H1 (cell line): ENCODE data around the gene DIDO1. TPM values are rescaled to one million over a fixed set of nuclear protein-coding genes. Genes with fewer than 3 reads are reported as not detected.

Source experiments
- BCL11A ChIP-seq, 2 experiments: IDR thresholded peaks; one replicate each; pipeline ENCODE4 v1.6.1; 2011; ENCODE audit warnings: low read depth in 2 of 2, low read length in 2 of 2, mild to moderate bottlenecking in 2 of 2
- CEBPB ChIP-seq: IDR thresholded peaks from 2 replicates; pipeline ENCODE4 v1.6.1; 2012; ENCODE audit warnings: low read depth, low read length
- EP300 ChIP-seq, 2 experiments: IDR thresholded peaks; 1 replicate in 1 of 2; 2 replicates in 1 of 2; pipeline ENCODE4 v1.6.1; 2011 to 2012; ENCODE audit warnings: low read depth in 2 of 2, low read length in 2 of 2, mild to moderate bottlenecking in 2 of 2, borderline replicate concordance in 1 of 2, inconsistent platforms in 1 of 2, moderate library complexity in 1 of 2
- FOSL1 ChIP-seq: IDR thresholded peaks from 2 replicates; pipeline ENCODE4 v1.6.1; 2011; ENCODE audit warnings: mild to moderate bottlenecking, low read depth, low read length, moderate library complexity; ENCODE audit not compliant: insufficient read depth
- HDAC6 ChIP-seq: IDR thresholded peaks from one replicate; pipeline ENCODE4 v1.7.1; 2012; ENCODE audit warnings: low read depth, mild to moderate bottlenecking, inconsistent platforms, low read length, moderate library complexity
- KDM1A ChIP-seq: fragments of 200-600, 300-600 bp; sonication (generic); IDR thresholded peaks from 2 replicates; pipeline ENCODE4 v1.7.1; 2016; ENCODE audit warnings: mild to moderate bottlenecking, low read length, borderline replicate concordance
- PHF8 ChIP-seq: fragments of 200-600 bp; sonication (generic); conservative IDR thresholded peaks from 2 replicates; pipeline ENCODE4 v1.7.1; 2012; ENCODE audit warnings: low read depth, mild to moderate bottlenecking, inconsistent platforms, low read length, moderate library complexity
- polyA plus RNA-seq, 7 experiments: library from polyadenylated mRNA; depleted of rRNA in 3 of 7; stranded (reverse) in 5 of 7; unstranded in 2 of 7; fragments of >200 nt in 5 of 7; fragments of 200-250 nt in 2 of 7; gene quantifications; 1 replicate in 5 of 7; 2 replicates in 1 of 7; 4 replicates in 1 of 7; pipeline versions ENCODE4 v1.2.1 to v1.2.3, GENCODE V29; 2011 to 2013; ENCODE audit warnings: missing spikeins in 2 of 7, mixed read lengths in 2 of 7
- total RNA-seq: library from RNA; stranded (reverse); fragmentation: NEBNext Ultra II Directional; extraction: Animal tissue kit (Norgen Biotek cat#: 25700); gene quantifications from 2 replicates; pipeline ENCODE4 v1.2.1, GENCODE V29; 2021
- TF ChIP-seq, protein P1 (sequence below): IDR thresholded peaks from 2 replicates; pipeline ENCODE4 v1.6.1; 2011; ENCODE audit warnings: low read depth, mild to moderate bottlenecking, low read length; ENCODE audit not compliant: insufficient read depth
- TF ChIP-seq, protein P2 (sequence below): IDR thresholded peaks from 2 replicates; pipeline ENCODE4 v1.6.1; 2012; ENCODE audit warnings: inconsistent platforms

The DIDO1 gene
- total and polyA plus RNA-seq, 2 of the 8 experiments (the other 6 are each of a cell fraction or from before 2014, with no cell fraction given) = 53.6 to 82.8 TPM

DNA sequence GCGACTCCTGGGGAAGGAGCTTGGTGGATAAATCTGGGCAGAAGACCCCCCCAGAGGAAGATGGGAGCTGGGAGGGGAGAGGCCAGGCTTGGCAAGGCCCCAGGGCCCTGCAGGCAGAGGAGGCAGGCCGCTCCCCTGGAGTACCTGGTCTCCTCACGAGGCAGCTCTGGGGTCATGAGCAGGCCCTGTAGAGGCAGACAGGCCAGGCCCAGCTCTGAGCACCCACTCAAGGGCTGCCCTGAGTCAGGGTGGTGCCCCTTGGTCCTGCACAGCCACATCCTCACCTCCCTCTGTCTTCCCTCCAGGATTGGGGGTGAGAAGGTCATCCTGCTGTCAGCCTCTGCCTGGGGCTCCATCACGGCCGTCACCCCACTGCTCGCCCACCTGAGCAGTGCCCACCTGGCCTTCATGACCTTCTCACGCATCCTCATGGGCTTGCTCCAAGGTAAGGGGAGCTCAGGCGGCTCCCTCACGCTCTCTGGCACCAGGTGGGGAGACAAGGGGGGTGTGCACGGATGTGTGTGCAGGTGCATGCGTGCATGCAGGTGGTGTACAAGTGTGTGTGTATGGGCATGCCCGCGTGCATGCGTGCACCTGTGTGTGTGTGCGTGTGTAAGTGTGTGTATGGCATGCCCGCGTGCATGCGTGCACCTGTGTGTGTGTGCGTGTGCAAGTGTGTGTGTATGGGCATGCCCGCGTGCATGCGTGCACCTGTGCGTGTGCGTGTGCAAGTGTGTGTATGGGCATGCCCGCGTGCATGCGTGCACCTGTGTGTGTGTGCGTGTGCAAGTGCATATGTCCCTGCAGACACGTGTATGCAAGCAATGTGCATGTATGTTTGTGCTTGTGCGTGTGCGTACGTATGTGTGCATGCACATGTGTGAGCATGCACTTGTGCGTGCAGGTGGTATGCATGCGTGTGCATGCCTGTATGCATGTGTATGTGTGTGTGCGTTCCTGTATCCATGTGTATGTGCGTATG lies 31.1 kb upstream of the DIDO1 start (continued):
- TF ChIP-seq CEBPB = no peak
- TF ChIP-seq PHF8 = no peak
- TF ChIP-seq HDAC6 = no peak
- TF ChIP-seq EP300 (IDR thresholded peaks at IDR 0.05; ENCODE audit: borderline replicate concordance in 1 of 2, low read depth in 2 of 2, low read length in 2 of 2) = no peak
- TF ChIP-seq, protein P1, sequence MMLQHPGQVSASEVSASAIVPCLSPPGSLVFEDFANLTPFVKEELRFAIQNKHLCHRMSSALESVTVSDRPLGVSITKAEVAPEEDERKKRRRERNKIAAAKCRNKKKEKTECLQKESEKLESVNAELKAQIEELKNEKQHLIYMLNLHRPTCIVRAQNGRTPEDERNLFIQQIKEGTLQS = no peak
- TF ChIP-seq KDM1A = no peak
- TF ChIP-seq FOSL1 = no peak
- TF ChIP-seq, protein P2, sequence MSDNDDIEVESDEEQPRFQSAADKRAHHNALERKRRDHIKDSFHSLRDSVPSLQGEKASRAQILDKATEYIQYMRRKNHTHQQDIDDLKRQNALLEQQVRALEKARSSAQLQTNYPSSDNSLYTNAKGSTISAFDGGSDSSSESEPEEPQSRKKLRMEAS = no peak
- TF ChIP-seq BCL11A (IDR thresholded peaks at IDR 0.05; ENCODE audit: low read depth in 2 of 2, low read length in 2 of 2) = no peak
